ENCODE results near the gene PPARG.

- TF ChIP-seq CBX5 (IDR thresholded peaks at IDR 0.05; ENCODE audit: low read depth, low read length) (no peak), EP300 (IDR thresholded peaks at IDR 0.05; ENCODE audit: borderline replicate concordance in 1 of 2, low read depth in 2 of 2, low read length in 2 of 2) (no peak), ZNF274 (IDR thresholded peaks at IDR 0.05; ENCODE audit: borderline replicate concordance, extremely low read depth, low read length) (no peak), GABPA (IDR thresholded peaks at IDR 0.05; ENCODE audit: borderline replicate concordance, insufficient read depth, low read length) (no peak), EZH2 (IDR thresholded peaks at IDR 0.05; ENCODE audit: low read depth, low read length, severe bottlenecking) (no peak), RAD21 (IDR thresholded peaks at IDR 0.05 in 1 of 2, conservative IDR thresholded peaks at IDR 0.05 in 1 of 2; ENCODE audit: low read depth in 2 of 2, low read length in 2 of 2) (no peak), SAP30 (IDR thresholded peaks at IDR 0.05; ENCODE audit: insufficient read depth, insufficient replicate concordance, low read length) (no peak), SRF (IDR thresholded peaks at IDR 0.05; ENCODE audit: low read depth, low read length) (no peak), POLR2AphosphoS5 (IDR thresholded peaks at IDR 0.05; ENCODE audit: low read depth, low read length) (no peak), CHD1 (IDR thresholded peaks at IDR 0.05; ENCODE audit: low read depth, low read length) (no peak)
Measured at GRCh38 chr3:12349895-12350811, 61.3 kb downstream of the PPARG start.
